Daoy (cell line): Measurements from ENCODE around the gene OR4F6. TPM values are rescaled to one million over a fixed set of nuclear protein-coding genes. Genes with fewer than 3 reads are reported as not detected.
"Not testable (repeated sequence)": the region's sequence is repeated elsewhere in the genome, so short reads cannot be mapped to it uniquely, and the experiment has no call there.

Experiments
- DNase-seq: peaks from one replicate; pipeline ENCODE4 v3.0.0-alpha.2; 2015; ENCODE audit warnings: low read depth
- total RNA-seq: library from RNA; depleted of rRNA; stranded (reverse); fragments of >200 nt; shearing (Covaris generic); gene quantifications from 2 replicates; pipeline ENCODE4 v1.2.3, GENCODE V29; 2014; rRNA removed

Gene OR4F6
- not detected in 2 replicates for total RNA-seq

- no peak for DNase-seq
Observed at GRCh38 chr15:101803209-101803608, at the start of gene OR4F6. OR4F6 (plus strand) TSS chr15:101803509; CDS start chr15:101805720, 2,211 bp downstream.

GRCh38 chr15:101764669-101765339 lies 38.5 kb upstream of the OR4F6 start:
- peak; percentile 33 for DNase-seq

GRCh38 chr15:101765340-101765671 lies 38.0 kb upstream of the OR4F6 start:
- DNase-seq: not testable (repeated sequence)

GRCh38 chr15:101765772-101766456 lies 37.4 kb upstream of the OR4F6 start:
- DNase-seq: no peak

GRCh38 chr15:101767083-101767640 lies 36.1 kb upstream of the OR4F6 start:
- not testable (repeated sequence) for DNase-seq

- no peak for DNase-seq
Observed at GRCh38 chr15:101772921-101773320, 30.4 kb upstream of the OR4F6 start.

- DNase-seq: no peak
Observed at GRCh38 chr15:101773496-101774100, 29.7 kb upstream of the OR4F6 start.

- no peak for DNase-seq
Observed at GRCh38 chr15:101775136-101775535, 28.2 kb upstream of the OR4F6 start.

- not testable (repeated sequence) for DNase-seq
Observed at GRCh38 chr15:101778576-101778975, 24.7 kb upstream of the OR4F6 start.

- DNase-seq: peak; percentile 57
Observed at GRCh38 chr15:101780225-101780624, 23.1 kb upstream of the OR4F6 start.

- peak; percentile 17 for DNase-seq
Observed at GRCh38 chr15:101781928-101782327, 21.4 kb upstream of the OR4F6 start.

GRCh38 chr15:101784644-101785043 lies 18.7 kb upstream of the OR4F6 start:
- no peak for DNase-seq

GRCh38 chr15:101786422-101786821 lies 16.9 kb upstream of the OR4F6 start:
- DNase-seq: not testable (repeated sequence)

- DNase-seq: not testable (repeated sequence)
Observed at GRCh38 chr15:101788001-101788400, 15.3 kb upstream of the OR4F6 start.

- not testable (repeated sequence) for DNase-seq
Observed at GRCh38 chr15:101788503-101789269, 14.6 kb upstream of the OR4F6 start.

- DNase-seq: not testable (repeated sequence)
Observed at GRCh38 chr15:101790748-101791147, 12.6 kb upstream of the OR4F6 start.

GRCh38 chr15:101793981-101794380 lies 9.3 kb upstream of the OR4F6 start:
- not testable (repeated sequence) for DNase-seq

- DNase-seq: peak; percentile 62
Observed at GRCh38 chr15:101795455-101795854, 7.9 kb upstream of the OR4F6 start.

GRCh38 chr15:101799665-101800064 lies 3.6 kb upstream of the OR4F6 start:
- DNase-seq: no peak

- no peak for DNase-seq
Observed at GRCh38 chr15:101801048-101801447, 2.3 kb upstream of the OR4F6 start.

- no peak for DNase-seq
Observed at GRCh38 chr15:101803676-101804075, 367 bp downstream of the OR4F6 start.

- DNase-seq: no peak
Observed at GRCh38 chr15:101804375-101804774, 1.1 kb downstream of the OR4F6 start.
